ENCODE results near the gene INIP.

Gene INIP, protein sequence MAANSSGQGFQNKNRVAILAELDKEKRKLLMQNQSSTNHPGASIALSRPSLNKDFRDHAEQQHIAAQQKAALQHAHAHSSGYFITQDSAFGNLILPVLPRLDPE

GRCh38 chr9:112717661-112718331, at the start of gene INIP:
Gene INIP, minus strand, starts transcription at chr9:112718117. Its CDS starts 1,632 bp downstream, at chr9:112716485.
- DNase-seq (ENCODE audit: insufficient read length, low spot score) (peak; percentile 72), FAIRE-seq (no peak)
- TF ChIP-seq CTCF (IDR thresholded peaks at IDR 0.05; ENCODE audit: insufficient read depth, missing control alignments): no peak

DNA sequence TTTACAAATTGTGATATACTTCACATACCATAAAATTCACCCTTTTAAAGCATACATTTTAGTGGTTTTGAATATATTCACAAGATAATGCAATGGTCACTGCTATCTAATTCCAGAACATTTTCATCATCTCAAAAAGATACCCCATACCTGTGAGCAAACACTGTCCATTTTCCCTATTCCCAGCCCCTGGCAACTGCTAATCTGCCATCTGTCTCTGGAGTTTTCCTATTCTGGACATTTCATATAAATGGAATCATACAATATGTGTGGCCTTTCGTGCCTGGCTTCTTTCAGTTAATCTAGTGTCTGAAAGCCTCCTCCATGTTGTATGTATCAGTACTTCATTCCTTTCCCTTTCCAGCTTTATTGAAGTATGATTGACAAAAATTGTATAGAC, 47.4 kb upstream of the INIP start:
- TF ChIP-seq CTCF (IDR thresholded peaks at IDR 0.05; ENCODE audit: insufficient read depth, missing control alignments): no peak
- no peak for DNase-seq (ENCODE audit: insufficient read length, low spot score)
- FAIRE-seq: no peak

DNA sequence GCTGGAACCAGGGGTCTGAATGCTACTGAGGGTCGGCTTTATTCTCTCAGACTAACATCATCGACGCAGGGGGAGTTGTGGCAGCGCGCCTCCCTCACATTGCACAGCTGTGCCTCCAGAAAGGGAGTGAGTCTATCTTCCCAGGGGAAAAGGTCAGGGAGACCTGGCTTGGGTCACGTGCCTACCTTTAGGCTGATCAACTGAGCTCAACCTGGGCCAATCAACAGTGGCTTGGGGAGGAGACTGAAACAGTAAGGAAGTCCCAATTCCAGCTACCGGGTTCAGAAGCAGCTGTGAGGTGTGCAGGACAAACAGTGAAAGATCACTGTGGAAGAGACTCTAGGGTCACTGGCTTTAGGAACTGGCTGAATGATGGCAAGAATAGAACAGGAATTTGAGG, 46.9 kb upstream of the INIP start:
- FAIRE-seq: no peak
- no peak for DNase-seq (ENCODE audit: insufficient read length, low spot score)

DNA sequence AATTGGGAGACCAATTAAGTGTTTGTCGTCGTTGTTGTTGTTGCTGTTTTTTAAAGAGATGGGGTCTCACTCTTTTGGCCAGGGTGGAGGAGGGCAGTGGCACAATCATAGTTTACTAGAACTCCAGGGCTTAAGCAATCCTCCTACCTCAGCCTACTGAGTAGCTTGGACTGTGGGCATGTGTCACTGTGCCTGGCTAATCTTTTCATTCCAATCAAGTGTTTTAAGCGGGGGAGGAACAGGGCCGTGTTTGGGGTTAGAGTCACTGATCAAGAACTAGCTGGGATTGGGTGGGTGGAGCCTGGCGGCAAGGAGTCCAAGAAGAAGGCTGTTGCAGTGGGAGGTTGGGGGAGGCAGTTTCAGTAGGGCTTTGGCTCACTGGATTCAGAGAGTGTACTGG, 46.4 kb upstream of the INIP start:
- DNase-seq (ENCODE audit: insufficient read length, low spot score) (no peak), FAIRE-seq (no peak)

More for the DNA sequence above, 46.9 kb upstream of the INIP start:
- TF ChIP-seq CTCF (IDR thresholded peaks at IDR 0.05; ENCODE audit: insufficient read depth, missing control alignments): no peak

GRCh38 chr9:112762726-112763518, 45.0 kb upstream of the INIP start:
- DNase-seq (ENCODE audit: insufficient read length, low spot score): no peak
- FAIRE-seq: no peak

More for the DNA sequence above, 46.4 kb upstream of the INIP start:
- no peak for TF ChIP-seq CTCF (IDR thresholded peaks at IDR 0.05; ENCODE audit: insufficient read depth, missing control alignments)

DNA sequence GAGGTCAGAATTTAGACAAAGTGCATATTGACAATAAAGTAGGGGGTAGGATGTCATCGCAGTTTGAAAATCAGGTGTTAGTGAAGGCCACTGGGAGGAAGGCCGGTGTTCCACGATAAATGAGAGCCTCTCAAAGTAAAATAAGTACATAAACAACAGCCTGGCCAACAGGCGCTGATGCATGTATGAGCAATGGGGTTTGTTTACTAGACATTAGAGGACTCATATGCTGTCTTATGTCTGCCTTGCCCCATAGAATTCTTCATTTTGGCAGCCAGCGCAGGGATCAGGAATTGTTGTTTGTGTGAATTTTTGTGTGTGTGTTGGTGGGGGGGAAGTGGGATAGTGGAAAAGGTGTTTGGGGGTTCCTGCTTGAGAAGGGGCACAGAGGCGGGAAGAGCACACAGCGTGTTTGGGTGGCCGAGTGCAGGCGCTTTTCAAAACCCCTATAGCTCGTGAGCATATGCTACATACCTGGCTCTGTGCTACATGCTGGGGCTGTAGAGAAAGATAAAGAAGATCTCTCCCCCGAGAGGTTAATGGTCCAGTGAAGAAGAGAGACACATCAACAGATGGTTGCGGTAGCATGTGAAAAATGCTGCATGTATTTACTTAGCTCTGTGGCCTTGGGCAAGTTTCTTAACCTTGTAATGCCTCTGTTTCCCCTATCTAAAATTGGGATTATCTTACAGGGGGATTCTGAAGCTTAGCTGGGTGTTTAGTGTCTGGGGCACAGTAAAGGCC, 44.2 kb upstream of the INIP start:
- no peak for DNase-seq (ENCODE audit: insufficient read length, low spot score)
- FAIRE-seq: no peak
- no peak for TF ChIP-seq CTCF (IDR thresholded peaks at IDR 0.05; ENCODE audit: insufficient read depth, missing control alignments)

More at GRCh38 chr9:112762726-112763518, 45.0 kb upstream of the INIP start:
- TF ChIP-seq CTCF (IDR thresholded peaks at IDR 0.05; ENCODE audit: insufficient read depth, missing control alignments): no peak

Data from D721Med (cell line).